HG03095 (cell line): ENCODE measurements around the gene GH2.
A peak's percentile ranks its signal among the peaks of the same experiment; 100 is the strongest.
"Not testable (repeated sequence)": the region's sequence is repeated elsewhere in the genome, so short reads cannot be mapped to it uniquely, and the experiment has no call there.

Experiments
- ATAC-seq: cut with Tn5 transposase; IDR thresholded peaks from one replicate; pipeline ENCODE4 v1.9.1; 2021; ENCODE audit warnings: moderate library complexity; ENCODE audit not compliant: unreplicated experiment

GH2 gene

GRCh38 chr17:63911657-63912100, 29.9 kb upstream of the GH2 start:
- ATAC-seq = no peak

- no peak for ATAC-seq
These were observed 29.4 kb upstream of the GH2 start, which contains the start of gene CSHL1 for GRCh38 chr17:63911041-63911635. CSHL1 (minus strand) TSS chr17:63911258; CDS start chr17:63911196, 62 bp downstream.

GRCh38 chr17:63910096-63910495, 28.4 kb upstream of the GH2 start:
- ATAC-seq = no peak

GRCh38 chr17:63909586-63909985, 27.8 kb upstream of the GH2 start:
- ATAC-seq = not testable (repeated sequence)

- ATAC-seq = not testable (repeated sequence)
These were observed 25.5 kb upstream of the GH2 start for GRCh38 chr17:63907161-63907778.

- ATAC-seq = not testable (repeated sequence)
These were observed 23.1 kb upstream of the GH2 start for GRCh38 chr17:63904796-63905195.

GRCh38 chr17:63903787-63904201, 22.1 kb upstream of the GH2 start:
- not testable (repeated sequence) for ATAC-seq

- not testable (repeated sequence) for ATAC-seq
These were observed 20.2 kb upstream of the GH2 start for GRCh38 chr17:63901971-63902370.

GRCh38 chr17:63898899-63899798, 17.4 kb upstream of the GH2 start:
- ATAC-seq = not testable (repeated sequence)

- peak; percentile 60 for ATAC-seq
These were observed 15.0 kb upstream of the GH2 start, which contains the start of gene CSH1 for GRCh38 chr17:63896524-63897354. CSH1 (minus strand) TSS chr17:63896574; CDS start chr17:63896511, 63 bp downstream.

- not testable (repeated sequence) for ATAC-seq
These were observed 13.1 kb upstream of the GH2 start for GRCh38 chr17:63894821-63895220.

- ATAC-seq = not testable (repeated sequence)
These were observed 12.3 kb upstream of the GH2 start for GRCh38 chr17:63894021-63894420.

GRCh38 chr17:63892316-63893037, 10.7 kb upstream of the GH2 start:
- ATAC-seq = not testable (repeated sequence)

GRCh38 chr17:63889026-63889848, 7.5 kb upstream of the GH2 start:
- ATAC-seq = not testable (repeated sequence)

GRCh38 chr17:63885119-63885518, 3.4 kb upstream of the GH2 start:
- not testable (repeated sequence) for ATAC-seq

GRCh38 chr17:63882626-63883126, 932 bp upstream of the GH2 start:
- not testable (repeated sequence) for ATAC-seq

- not testable (repeated sequence) for ATAC-seq
These were observed 407 bp downstream of the GH2 start for GRCh38 chr17:63881337-63881736.

GRCh38 chr17:63880706-63881105, 1.0 kb downstream of the GH2 start:
- ATAC-seq = no peak

- ATAC-seq = not testable (repeated sequence)
These were observed 3.3 kb downstream of the GH2 start for GRCh38 chr17:63878413-63878812.
